ENCODE measurements around the gene HK2. TPM values are rescaled to one million over a fixed set of nuclear protein-coding genes. Genes with fewer than 3 reads are reported as not detected.

Gene HK2
- total RNA-seq, 2 experiments from 2014 or later = 7.7 to 8.9 TPM

- ChIA-PET POLR2A (no interaction called here), CTCF (interaction anchor here (1.7 kb wide), 1 partner anchor 11 kb away, joined by 5 read pairs; no protein-coding TSS in a partner anchor)
- peaks cover 13% of the 10 kb centered on the region for H3K4me1 Mint-ChIP-seq (ENCODE audit: low read depth)
- Histone ChIP-seq H3K4me3 (ENCODE audit: low read length) (no peak overlapping the region), H3K27ac (ENCODE audit: low read depth in 1 of 2, low read length in 2 of 2) (no peak overlapping the region), H3K36me3 (ENCODE audit: insufficient read depth, low read length) (no peaks in the 10 kb centered on the region), H3K9me3 (ENCODE audit: control insufficient read depth in 1 of 2, insufficient read depth in 1 of 2, low read length in 2 of 2) (peaks cover 0 to 7% of the 10 kb centered on the region in 2 experiments), H3K27me3 (ENCODE audit: control insufficient read depth in 1 of 2, insufficient read depth in 2 of 2, low read length in 2 of 2) (peaks cover 11 to 21% of the 10 kb centered on the region in 2 experiments), H3K4me1 (ENCODE audit: insufficient read depth, low read length) (peaks cover 5% of the 10 kb centered on the region)
- no peak for TF ChIP-seq CTCF (IDR thresholded peaks at IDR 0.05)
- no peak overlapping the region for H3K4me3 Mint-ChIP-seq
- DNase-seq (no peak), ATAC-seq (ENCODE audit: poor library complexity) (no peak)
- intact Hi-C loops (cut with DNase I, micrococcal nuclease) = no loop called here
- H3K9me3 Mint-ChIP-seq = no peaks in the 10 kb centered on the region
- H3K27ac Mint-ChIP-seq = no peak overlapping the region
- H3K27me3 Mint-ChIP-seq = peaks cover 60% of the 10 kb centered on the region
- H3K36me3 Mint-ChIP-seq (ENCODE audit: low read depth) = no peaks in the 10 kb centered on the region
Observed at GRCh38 chr2:74908748-74909444, 75.0 kb downstream of the HK2 start.

GRCh38 chr2:74910245-74910644 is 76.3 kb downstream of the HK2 start:
- Histone ChIP-seq H3K27me3 (ENCODE audit: control insufficient read depth in 1 of 2, insufficient read depth in 2 of 2, low read length in 2 of 2) (peaks cover 11 to 21% of the 10 kb centered on the region in 2 experiments), H3K36me3 (ENCODE audit: insufficient read depth, low read length) (no peaks in the 10 kb centered on the region), H3K4me3 (ENCODE audit: low read length) (no peak overlapping the region), H3K9me3 (ENCODE audit: control insufficient read depth in 1 of 2, insufficient read depth in 1 of 2, low read length in 2 of 2) (peaks cover 0 to 7% of the 10 kb centered on the region in 2 experiments), H3K27ac (ENCODE audit: low read depth in 1 of 2, low read length in 2 of 2) (no peak overlapping the region), H3K4me1 (ENCODE audit: insufficient read depth, low read length) (peaks cover 5% of the 10 kb centered on the region)
- peaks cover 69% of the 10 kb centered on the region for H3K27me3 Mint-ChIP-seq
- peaks cover 13% of the 10 kb centered on the region for H3K4me1 Mint-ChIP-seq (ENCODE audit: low read depth)
- no peak for TF ChIP-seq CTCF (IDR thresholded peaks at IDR 0.05)
- no peak for DNase-seq
- no peak for ATAC-seq (ENCODE audit: poor library complexity)
- POLR2A ChIA-PET = no interaction called here
- intact Hi-C loops (cut with DNase I, micrococcal nuclease) = no loop called here
- H3K4me3 Mint-ChIP-seq = no peak overlapping the region
- no peaks in the 10 kb centered on the region for H3K9me3 Mint-ChIP-seq
- H3K27ac Mint-ChIP-seq = no peak overlapping the region
- H3K36me3 Mint-ChIP-seq (ENCODE audit: low read depth) = no peaks in the 10 kb centered on the region
- CTCF ChIA-PET = no interaction called here

- no peaks in the 10 kb centered on the region for H3K9me3 Mint-ChIP-seq
- intact Hi-C loops (cut with DNase I, micrococcal nuclease) = no loop called here
- H3K4me3 Mint-ChIP-seq = no peak overlapping the region
- Histone ChIP-seq H3K4me1 (ENCODE audit: insufficient read depth, low read length) (peaks cover 8% of the 10 kb centered on the region), H3K36me3 (ENCODE audit: insufficient read depth, low read length) (no peaks in the 10 kb centered on the region), H3K9me3 (ENCODE audit: control insufficient read depth in 1 of 2, insufficient read depth in 1 of 2, low read length in 2 of 2) (peaks cover 0 to 7% of the 10 kb centered on the region in 2 experiments), H3K27me3 (ENCODE audit: control insufficient read depth in 1 of 2, insufficient read depth in 2 of 2, low read length in 2 of 2) (peaks cover 11 to 21% of the 10 kb centered on the region in 2 experiments), H3K27ac (ENCODE audit: low read depth in 1 of 2, low read length in 2 of 2) (no peak overlapping the region), H3K4me3 (ENCODE audit: low read length) (no peak overlapping the region)
- CTCF ChIA-PET = no interaction called here
- no peaks in the 10 kb centered on the region for H3K36me3 Mint-ChIP-seq (ENCODE audit: low read depth)
- H3K4me1 Mint-ChIP-seq (ENCODE audit: low read depth) = peaks cover 13% of the 10 kb centered on the region
- no peak overlapping the region for H3K27ac Mint-ChIP-seq
- no peak for TF ChIP-seq CTCF (IDR thresholded peaks at IDR 0.05)
- peaks cover 71% of the 10 kb centered on the region for H3K27me3 Mint-ChIP-seq
- no peak for DNase-seq
- no peak for ATAC-seq (ENCODE audit: poor library complexity)
- POLR2A ChIA-PET = no interaction called here
Observed at GRCh38 chr2:74911061-74911460, 77.1 kb downstream of the HK2 start.

Data from CD4-positive, alpha-beta T cell (primary cell).